Caco-2 (cell line): ENCODE results near the gene DCTN2. TPM values are rescaled to one million over a fixed set of nuclear protein-coding genes. Genes with fewer than 3 reads are reported as not detected.
A peak's percentile ranks its signal among the peaks of the same experiment; 100 is the strongest.

Experiments used
- BruUV-seq: library from RNA; stranded (reverse); fragments of 400-500 nt; replicated peaks from 2 replicates; lab custom pipeline; 2021; lab: Mats Ljungman, UMichigan
- CTCF ChIA-PET: fragments of 300-600 bp; sonication (Branson Sonifier 250); formaldehyde crosslinking; loops from one replicate; lab custom pipeline; 2022; ENCODE audit warnings: antibody characterized with exemption; lab: Charles Lee
- POLR2A ChIA-PET: fragments of 300-600 bp; sonication (Branson Sonifier 250); formaldehyde crosslinking; loops from one replicate; lab custom pipeline; 2022; ENCODE audit warnings: antibody characterized with exemption; lab: Charles Lee
- DNase-seq, 2 experiments: peaks; one replicate each; pipeline versions ENCODE4 v3.0.0 to v3.0.0-alpha.2; 2020 to 2022
- H3K27me3 ChIP-seq: replicated peaks from 2 replicates; pipeline ENCODE4 v1.6.0; 2011; ENCODE audit warnings: low read length; ENCODE audit not compliant: control insufficient read depth, insufficient read depth
- H3K36me3 ChIP-seq: 2 replicates; pipeline ENCODE4 v1.5.1; 2011; ENCODE audit warnings: low read length; ENCODE audit not compliant: control insufficient read depth, insufficient read depth
- H3K4me1 ChIP-seq: fragments of 250-450 bp; sonication (Bioruptor Pico); 2 replicates; pipeline ENCODE4 v1.5.1; 2020; ENCODE audit warnings: mild to moderate bottlenecking
- H3K4me3 ChIP-seq: 2 replicates; pipeline ENCODE4 v1.5.1; 2011; ENCODE audit warnings: low read depth, mild to moderate bottlenecking, control low read depth, low read length
- H3K9me3 ChIP-seq: fragments of 250-450 bp; sonication (Bioruptor Pico); 2 replicates; pipeline ENCODE4 v1.5.1; 2020; ENCODE audit warnings: mild to moderate bottlenecking, moderate library complexity
- H3K27ac Mint-ChIP-seq: one replicate; pipeline ENCODE4 v1.8.0; 2022; ENCODE audit warnings: mixed read lengths; ENCODE audit not compliant: unreplicated experiment
- H3K27me3 Mint-ChIP-seq: one replicate; pipeline ENCODE4 v1.8.0; 2022; ENCODE audit warnings: mixed read lengths; ENCODE audit not compliant: insufficient read depth, unreplicated experiment
- H3K36me3 Mint-ChIP-seq: one replicate; pipeline ENCODE4 v1.8.0; 2022; ENCODE audit warnings: mild to moderate bottlenecking, mixed read lengths; ENCODE audit not compliant: insufficient read depth, unreplicated experiment
- H3K4me1 Mint-ChIP-seq: one replicate; pipeline ENCODE4 v1.8.0; 2022; ENCODE audit warnings: low read depth, mixed read lengths; ENCODE audit not compliant: unreplicated experiment
- H3K4me3 Mint-ChIP-seq: one replicate; pipeline ENCODE4 v1.8.0; 2022; ENCODE audit warnings: mild to moderate bottlenecking, moderate library complexity, mixed read lengths; ENCODE audit not compliant: unreplicated experiment
- H3K9me3 Mint-ChIP-seq: one replicate; pipeline ENCODE4 v1.8.0; 2022; ENCODE audit warnings: mixed read lengths; ENCODE audit not compliant: unreplicated experiment
- CTCF ChIP-seq, 2 experiments: fragments of 200-600 bp in 1 of 2; IDR thresholded peaks; 1 replicate in 1 of 2; 2 replicates in 1 of 2; pipeline versions ENCODE4 v1.5.1 to v1.8.0; 2011 to 2022; ENCODE audit warnings: antibody characterized with exemption in 1 of 2, control low read depth in 1 of 2, inconsistent platforms in 1 of 2, low read depth in 1 of 2, low read length in 1 of 2, mild to moderate bottlenecking in 1 of 2, moderate library complexity in 1 of 2; ENCODE audit not compliant: insufficient read depth in 1 of 2, severe bottlenecking in 1 of 2, unreplicated experiment in 1 of 2
- intact Hi-C: fragments of 100-400 bp; cut with micrococcal nuclease; formaldehyde crosslinking; loops from one replicate; pipeline ENCODE4 v1.10.0; 2022; ENCODE audit not compliant: unreplicated experiment
- total RNA-seq: library from RNA; stranded (reverse); gene quantifications from 2 replicates; pipeline ENCODE4 v1.2.3, GENCODE V29; 2022

Gene DCTN2
- total RNA-seq, 1 experiment from 2014 or later: 94.4 TPM

DNA sequence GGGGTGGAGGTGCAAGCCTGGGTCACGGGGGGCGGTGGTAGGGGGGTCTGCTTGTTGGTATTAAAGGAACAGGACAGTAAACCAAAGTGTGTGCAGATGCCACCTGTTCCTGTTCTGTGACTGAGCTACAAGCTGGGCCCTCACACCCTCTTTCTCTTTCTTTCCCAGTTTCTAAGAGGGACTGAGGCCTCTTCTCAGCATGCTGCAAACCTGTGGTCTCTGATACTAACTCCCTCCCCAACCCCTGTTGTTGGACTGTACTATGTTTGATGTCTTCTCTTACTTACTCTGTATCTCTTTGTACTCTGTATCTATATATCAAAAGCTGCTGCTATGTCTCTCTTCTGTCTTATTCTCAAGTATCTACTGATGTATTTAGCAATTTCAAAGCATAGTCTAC is 37.1 kb upstream of the DCTN2 start:
- CTCF ChIA-PET: interaction anchor here (1.0 to 2.3 kb wide), 8 partner anchors 20 to 151 kb away, joined by 4 to 17 read pairs (median 9); partner anchors contain the start of genes ARHGEF25 and B4GALNT1
- BruUV-seq: no TSS peak
- Histone ChIP-seq H3K36me3 (no peaks in the 10 kb centered on the region), H3K27me3 (no peaks in the 10 kb centered on the region), H3K4me1 (peaks cover 12% of the 10 kb centered on the region), H3K4me3 (no peak overlapping the region), H3K9me3 (no peaks in the 10 kb centered on the region)
- no peak overlapping the region for H3K27ac Mint-ChIP-seq
- peaks cover 16% of the 10 kb centered on the region for H3K4me1 Mint-ChIP-seq
- no peak overlapping the region for H3K4me3 Mint-ChIP-seq
- no peaks in the 10 kb centered on the region for H3K36me3 Mint-ChIP-seq
- intact Hi-C loops: loop anchor here (5.0 kb wide), 1 partner anchor 108 kb away; the partner anchor contains the start of gene OS9
- no peak for DNase-seq
- POLR2A ChIA-PET: no interaction called here
- TF ChIP-seq CTCF (IDR thresholded peaks at IDR 0.05; ENCODE audit: insufficient read depth in 1 of 2, low read depth in 1 of 2, low read length in 1 of 2, severe bottlenecking in 1 of 2, unreplicated experiment in 1 of 2): no peak
- H3K27me3 Mint-ChIP-seq: peaks cover 4% of the 10 kb centered on the region
- no peaks in the 10 kb centered on the region for H3K9me3 Mint-ChIP-seq

- POLR2A ChIA-PET: interaction anchor here (0.6 kb wide), 1 partner anchor 1489 kb away, joined by 5 read pairs; no protein-coding TSS in a partner anchor
- Mint-ChIP-seq H3K36me3 (no peaks in the 10 kb centered on the region), H3K9me3 (no peaks in the 10 kb centered on the region), H3K27ac (no peak overlapping the region), H3K4me1 (peaks cover 16% of the 10 kb centered on the region), H3K4me3 (no peak overlapping the region), H3K27me3 (peaks cover 4% of the 10 kb centered on the region)
- Histone ChIP-seq H3K4me1 (peaks cover 13% of the 10 kb centered on the region), H3K36me3 (no peaks in the 10 kb centered on the region), H3K27me3 (no peaks in the 10 kb centered on the region), H3K9me3 (no peaks in the 10 kb centered on the region), H3K4me3 (no peak overlapping the region)
- DNase-seq: peak; percentile 80 to 83
- intact Hi-C loops: loop anchor here (1.0 to 5.0 kb wide), 4 partner anchors 8 to 153 kb away; partner anchors contain the start of genes OS9 and PIP4K2C
- TF ChIP-seq CTCF (IDR thresholded peaks at IDR 0.05; ENCODE audit: insufficient read depth in 1 of 2, low read depth in 1 of 2, low read length in 1 of 2, severe bottlenecking in 1 of 2, unreplicated experiment in 1 of 2): peak; percentile 94 to 96
- no TSS peak for BruUV-seq
- CTCF ChIA-PET: interaction anchor here (0.6 to 2.3 kb wide), 26 partner anchors 8 to 358 kb away, joined by 3 to 20 read pairs (median 4); partner anchors contain the start of genes ARHGEF25, ATP23, B4GALNT1 and OS9
Observed at GRCh38 chr12:57583008-57583831, 36.2 kb upstream of the DCTN2 start.

DNA sequence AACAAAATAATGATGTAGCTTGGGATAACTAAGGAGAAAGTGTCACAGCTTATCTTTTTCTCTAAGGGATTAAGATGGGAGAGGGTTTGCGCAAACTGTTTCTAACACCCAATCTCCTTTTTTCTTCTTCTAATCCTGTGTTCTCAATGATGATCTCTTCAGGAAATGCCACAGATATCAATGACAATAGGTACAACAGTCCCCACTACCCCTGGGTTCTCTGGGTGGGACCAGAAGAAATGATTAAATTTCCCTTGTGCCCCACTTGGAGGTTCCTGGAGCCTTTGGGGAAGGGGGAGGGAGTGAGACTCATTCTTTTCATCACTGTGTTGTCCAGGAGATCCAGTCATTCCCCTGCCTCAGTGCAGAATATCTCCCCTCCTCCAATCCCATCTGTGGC is 35.4 kb upstream of the DCTN2 start:
- Mint-ChIP-seq H3K36me3 (no peaks in the 10 kb centered on the region), H3K27ac (no peak overlapping the region), H3K4me1 (peaks cover 16% of the 10 kb centered on the region), H3K9me3 (no peaks in the 10 kb centered on the region), H3K4me3 (no peak overlapping the region), H3K27me3 (peaks cover 4% of the 10 kb centered on the region)
- BruUV-seq: no TSS peak
- no peak for DNase-seq
- Histone ChIP-seq H3K36me3 (no peaks in the 10 kb centered on the region), H3K9me3 (no peaks in the 10 kb centered on the region), H3K27me3 (no peaks in the 10 kb centered on the region), H3K4me1 (peaks cover 13% of the 10 kb centered on the region), H3K4me3 (no peak overlapping the region)
- intact Hi-C loops: loop anchor here (5.0 kb wide), 1 partner anchor 110 kb away; the partner anchor contains the start of gene OS9
- CTCF ChIA-PET: interaction anchor here (1.0 to 2.3 kb wide), 6 partner anchors 9 to 144 kb away, joined by 3 to 16 read pairs (median 9); no protein-coding TSS in a partner anchor
- POLR2A ChIA-PET: no interaction called here
- TF ChIP-seq CTCF (IDR thresholded peaks at IDR 0.05; ENCODE audit: insufficient read depth in 1 of 2, low read depth in 1 of 2, low read length in 1 of 2, severe bottlenecking in 1 of 2, unreplicated experiment in 1 of 2): no peak
